NCI-H187 (cell line): ENCODE results near the gene SP9.

ENCODE experiments used
- DNase-seq, 2 experiments: peaks; one replicate each; lab custom pipeline; 2025; lab: John Stamatoyannopoulos, UW

Gene SP9

DNA sequence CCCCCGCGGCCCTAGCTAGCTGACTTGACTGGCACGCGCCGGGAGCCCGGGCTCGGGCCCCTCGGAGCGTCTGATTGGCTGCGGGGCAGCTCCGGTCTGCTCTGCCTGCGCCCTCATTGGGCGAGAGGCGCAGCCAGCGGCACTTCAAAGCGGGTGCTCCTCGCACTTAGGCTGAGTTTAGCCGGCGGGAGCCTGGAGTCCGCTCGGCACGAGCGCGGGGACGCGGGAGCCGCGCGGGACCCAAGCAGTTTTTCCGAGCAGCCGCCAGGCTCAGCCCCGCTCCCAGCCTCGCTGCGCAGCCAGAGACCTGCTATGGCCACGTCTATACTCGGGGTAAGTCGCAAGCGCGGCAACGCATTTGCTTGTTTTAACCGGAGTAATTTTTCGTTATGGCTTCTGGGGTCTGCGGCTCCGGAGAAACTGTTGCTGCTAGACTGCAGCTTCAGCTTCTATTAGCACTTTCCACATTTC is at the start of gene SP9:
Gene SP9, plus strand, starts transcription at position 174 of the 471 bp plus-strand sequence. Its CDS starts 139 bp downstream, at position 313.
- no peak for DNase-seq

DNA sequence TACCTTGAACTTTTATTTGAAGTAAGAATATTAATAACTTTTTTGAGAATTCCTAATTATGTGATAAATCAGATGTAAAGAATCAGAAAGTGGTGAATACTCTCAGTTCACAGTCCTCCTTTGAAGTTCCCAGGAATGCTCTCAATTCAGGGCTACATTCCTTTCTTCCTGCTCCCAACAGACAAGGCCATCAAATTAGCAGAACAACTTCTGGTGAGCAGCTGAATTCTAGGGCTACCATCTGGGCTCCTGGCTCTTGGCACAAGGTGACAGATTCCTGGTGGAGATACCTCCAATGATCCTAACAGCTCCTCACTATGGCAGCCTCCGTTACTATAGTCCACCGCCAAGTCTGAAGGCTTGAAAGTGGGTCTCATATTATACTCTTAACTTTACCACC is 48.6 kb upstream of the SP9 start:
- DNase-seq, result no peak

DNA sequence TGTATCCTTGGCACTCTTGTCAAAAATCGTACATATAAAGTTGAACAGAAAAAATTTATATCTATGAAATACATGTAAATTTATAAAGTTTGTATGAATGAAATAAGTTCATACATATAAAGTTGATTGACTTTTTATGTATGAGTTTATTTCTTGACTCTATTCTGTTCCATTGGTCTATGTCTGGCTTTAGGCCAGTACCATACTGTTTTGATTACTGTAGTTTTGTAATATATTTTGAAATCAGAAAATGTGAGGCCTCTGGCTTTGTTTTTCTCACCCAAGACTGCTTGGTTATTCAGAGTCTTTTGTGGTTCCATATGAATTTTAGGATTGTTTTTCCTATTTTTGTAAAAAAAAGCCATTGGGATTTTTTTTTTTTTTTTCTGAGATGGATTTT is 41.8 kb upstream of the SP9 start:
- DNase-seq, result no peak

DNA sequence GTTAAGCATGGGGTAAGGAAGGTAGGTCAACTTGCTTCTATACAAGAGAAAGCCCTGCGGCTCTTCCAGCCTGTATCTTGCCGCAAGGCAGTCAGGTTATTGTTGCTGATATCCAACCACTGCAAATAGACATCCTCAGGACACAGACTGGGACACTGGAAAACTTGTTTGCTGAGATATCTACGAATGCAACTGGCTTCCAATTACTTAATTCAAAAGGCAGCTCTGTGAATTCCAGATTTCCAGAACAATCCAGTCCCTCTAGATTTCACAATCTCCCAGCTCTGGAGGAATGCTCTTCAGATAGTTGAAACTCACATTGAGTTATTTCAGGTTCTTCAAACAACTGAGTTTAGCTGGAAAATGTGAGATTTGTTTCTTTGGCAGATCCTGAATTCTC is 34.6 kb upstream of the SP9 start:
- no peak for DNase-seq

DNA sequence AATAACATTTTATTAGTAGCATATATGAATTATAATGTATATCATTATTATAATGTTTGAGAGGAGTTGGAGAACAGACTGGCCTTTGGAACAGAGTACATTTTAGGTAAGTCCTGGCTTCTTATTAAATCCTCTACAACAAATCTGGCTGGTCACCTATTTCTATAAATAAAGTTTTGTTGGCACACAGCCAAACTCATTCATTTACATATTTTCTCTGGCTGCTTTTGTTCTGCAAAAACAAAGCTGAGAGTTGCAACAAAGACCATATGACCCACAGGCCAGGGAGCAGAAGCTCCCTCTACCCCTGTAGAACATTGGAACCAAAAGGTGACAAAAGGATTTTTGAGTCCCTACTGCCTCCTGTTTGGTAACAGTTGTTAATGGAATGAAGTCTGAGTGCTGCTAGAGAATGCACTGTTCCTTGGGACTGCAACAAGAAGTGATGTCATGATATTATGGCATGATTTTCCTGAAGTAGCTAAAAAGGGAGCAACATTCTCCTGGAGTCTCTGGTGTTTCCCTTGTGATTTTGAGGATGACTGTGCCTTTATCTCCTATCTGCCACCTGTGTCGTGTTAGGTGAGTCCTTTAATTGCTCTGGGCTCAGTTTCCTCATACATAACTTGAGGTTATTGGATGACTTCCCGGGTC is 22.0 kb upstream of the SP9 start:
- no peak for DNase-seq

DNA sequence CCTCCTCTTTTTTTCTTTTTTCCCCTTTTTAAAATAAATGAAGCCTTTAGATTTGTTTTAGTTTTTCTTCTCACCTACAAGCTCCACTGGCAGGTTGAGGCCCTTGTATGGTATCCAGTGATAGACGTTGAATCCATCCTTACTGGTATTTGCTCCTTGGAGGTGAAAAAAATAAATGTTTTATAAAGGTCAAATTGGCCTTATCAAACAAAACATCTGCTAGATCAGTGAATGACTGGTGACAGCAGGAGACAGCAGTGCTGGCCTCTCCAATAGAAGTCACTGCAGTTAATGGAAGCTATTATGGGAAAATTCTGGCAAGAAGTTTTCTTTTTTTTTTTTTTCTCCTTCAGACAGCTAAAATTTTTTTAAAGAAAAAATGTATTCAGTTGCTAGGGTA is 12.6 kb upstream of the SP9 start:
- DNase-seq, result no peak

DNA sequence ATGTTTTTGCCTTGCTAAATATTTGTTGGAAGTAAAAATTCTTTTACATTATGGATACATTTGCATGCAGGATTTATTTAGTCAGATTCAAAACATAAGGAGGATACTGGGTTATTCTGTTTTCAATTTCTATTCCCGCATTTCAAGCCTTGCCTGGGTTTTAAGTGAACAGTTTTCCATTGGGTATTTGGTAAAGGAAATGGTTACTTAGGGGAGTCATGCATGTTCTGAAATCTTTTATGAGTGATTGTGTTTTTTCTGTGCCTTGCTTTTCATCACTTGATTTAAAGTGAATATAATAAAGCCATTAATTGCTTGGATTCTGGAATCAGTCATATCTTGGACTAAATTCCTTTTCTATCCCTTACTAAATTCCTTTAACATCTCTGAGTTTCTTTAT is 12.0 kb upstream of the SP9 start:
- no peak for DNase-seq

DNA sequence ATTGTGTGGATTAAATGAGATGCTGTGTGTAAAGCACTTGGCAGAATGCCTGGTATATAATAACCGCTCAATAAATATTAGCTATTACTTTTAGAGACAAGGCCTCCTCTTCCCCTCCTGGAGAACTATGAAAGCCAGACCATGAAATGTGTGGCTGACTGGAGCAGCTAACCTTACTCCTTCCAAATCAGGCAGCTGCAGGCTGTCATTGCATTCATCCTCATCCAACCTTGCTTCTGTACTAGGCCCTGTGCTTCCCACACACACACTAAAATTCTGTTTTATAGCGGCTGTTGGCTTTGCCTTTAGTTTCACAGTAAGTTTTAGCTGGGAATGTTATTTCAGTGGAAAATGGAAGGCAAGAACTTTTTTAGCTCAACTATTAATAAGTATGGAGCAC is 10.2 kb upstream of the SP9 start:
- DNase-seq, result no peak

DNA sequence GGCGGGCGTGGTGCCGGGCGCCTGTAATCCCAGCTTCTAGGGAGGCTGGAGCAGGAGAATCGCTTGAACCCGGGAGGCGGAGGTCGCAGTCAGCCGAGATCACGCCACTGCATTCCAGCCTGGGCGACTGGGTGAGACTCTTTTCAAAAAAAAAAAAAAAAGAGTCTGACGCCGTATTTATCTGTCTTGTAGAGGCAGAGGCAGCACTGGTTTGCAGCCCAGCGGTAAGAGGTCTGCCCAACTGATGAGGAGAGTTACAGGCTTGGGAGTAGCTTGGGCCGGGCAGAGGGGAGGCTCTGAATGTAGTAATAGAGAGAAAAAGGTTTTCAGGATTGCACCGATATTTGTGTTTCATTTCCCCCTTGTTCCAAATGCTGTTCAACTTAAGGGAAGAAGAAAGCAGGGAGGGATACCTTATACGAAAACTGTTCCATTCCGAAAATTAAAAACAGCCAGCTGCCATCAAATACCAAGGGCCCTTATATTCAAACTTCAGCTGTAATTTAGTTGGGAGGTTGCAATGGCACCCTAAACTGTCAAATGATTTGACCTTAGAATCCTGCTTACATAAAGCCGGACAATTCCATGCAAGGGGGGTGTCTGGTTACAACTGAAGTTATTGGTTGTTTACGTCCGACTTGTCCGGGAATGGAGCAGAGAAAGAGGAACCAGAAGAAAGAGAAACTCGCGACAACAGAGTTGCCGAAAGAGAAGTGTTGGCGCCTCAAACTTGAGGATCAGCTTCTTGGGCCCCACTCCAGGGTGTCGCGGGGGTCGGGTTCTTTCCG is 9.2 kb upstream of the SP9 start:
- no peak for DNase-seq

DNA sequence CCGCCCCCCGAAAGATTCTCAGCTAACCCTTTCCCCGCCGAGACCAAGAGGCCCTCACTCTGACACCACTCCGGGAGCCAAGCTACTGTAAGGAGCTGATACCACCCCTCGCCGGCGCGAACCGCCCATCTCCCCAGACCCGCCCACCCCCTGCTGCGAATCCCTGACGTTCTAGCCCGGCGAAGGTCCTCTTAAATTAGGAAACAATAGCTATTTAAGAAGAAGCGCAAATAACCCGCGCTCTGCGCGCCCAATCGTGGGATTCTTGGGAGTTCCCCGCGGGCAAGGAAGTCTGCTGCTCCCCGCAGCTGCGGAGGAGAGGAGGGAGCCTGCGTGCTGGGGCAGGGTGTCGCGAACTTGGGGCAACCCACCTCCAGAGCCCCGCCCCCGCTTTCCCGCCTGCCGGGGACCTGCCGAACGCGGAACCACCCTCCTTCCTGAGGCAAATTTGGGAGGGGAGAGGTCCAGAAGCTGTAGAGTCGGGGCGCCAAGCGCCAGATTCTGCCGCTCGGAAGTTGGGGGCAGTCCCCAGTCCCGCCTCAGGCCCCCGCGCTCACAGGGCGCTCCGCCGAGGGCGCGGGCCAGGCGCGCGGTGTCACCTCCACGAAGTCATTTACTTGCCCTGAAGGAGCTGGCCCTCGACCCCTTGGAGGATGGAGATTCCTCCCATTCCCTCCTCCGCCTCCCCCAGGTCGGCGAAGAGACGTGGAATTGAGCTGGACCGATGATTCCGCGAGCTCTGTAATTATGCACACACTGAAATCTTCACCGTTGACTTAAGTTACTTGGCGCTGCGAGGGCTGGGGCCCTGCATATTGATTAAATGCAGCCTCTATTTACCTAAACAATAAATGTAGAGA is 8.4 kb upstream of the SP9 start:
- DNase-seq, result no peak

DNA sequence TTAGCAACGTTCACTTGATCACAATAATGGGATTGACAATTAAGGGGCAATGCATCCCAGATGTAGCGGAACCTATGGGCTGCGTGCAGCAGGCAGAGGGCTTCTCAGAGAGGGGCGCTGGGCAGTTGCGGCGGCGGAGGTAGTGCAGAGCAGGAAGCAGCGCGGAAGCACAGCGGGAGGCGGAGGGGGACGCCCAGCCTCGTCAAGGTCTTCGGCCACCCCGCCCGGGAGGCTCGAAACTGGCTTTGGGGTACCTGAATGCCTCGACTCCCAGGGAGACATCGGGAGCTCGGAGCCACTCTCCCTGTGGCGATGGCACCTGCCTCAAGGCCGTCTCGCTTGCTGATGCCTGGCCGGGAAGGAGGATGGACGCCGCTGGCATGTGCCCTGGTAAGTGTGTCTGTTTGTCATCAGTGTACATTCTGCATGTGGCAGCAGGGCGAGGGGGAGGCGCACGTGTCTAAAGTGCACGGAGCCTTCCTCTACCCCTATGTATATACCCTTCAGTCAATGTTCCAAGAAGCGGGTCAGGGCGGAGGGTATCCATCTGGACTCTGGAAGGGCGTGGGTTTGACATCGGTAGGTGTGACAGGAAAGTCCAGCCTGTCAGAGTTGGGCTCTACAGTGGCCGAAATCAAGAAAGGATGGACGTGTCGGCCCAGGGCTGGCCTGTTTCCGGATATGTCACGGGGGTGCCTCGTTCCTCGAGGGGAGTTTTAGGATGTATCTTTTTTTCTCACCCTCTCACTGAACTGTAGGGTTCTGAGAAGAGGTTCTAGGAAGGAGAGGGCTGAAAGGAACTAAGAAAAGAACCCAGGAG is 7.5 kb upstream of the SP9 start:
- DNase-seq, result no peak

DNA sequence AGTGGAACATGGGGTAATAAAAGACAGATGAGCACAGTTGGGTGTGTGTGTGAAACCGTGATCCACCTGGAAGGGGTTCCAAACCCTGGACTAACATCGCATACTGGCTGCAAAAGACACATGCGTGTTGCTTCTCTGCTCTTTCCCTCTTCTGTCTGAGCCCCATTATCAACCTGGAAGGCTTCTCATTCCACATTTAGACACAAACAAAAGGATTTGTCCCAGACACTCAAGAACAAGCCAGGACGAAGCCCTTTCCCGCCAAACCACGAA is 7.0 kb upstream of the SP9 start:
- no peak for DNase-seq

DNA sequence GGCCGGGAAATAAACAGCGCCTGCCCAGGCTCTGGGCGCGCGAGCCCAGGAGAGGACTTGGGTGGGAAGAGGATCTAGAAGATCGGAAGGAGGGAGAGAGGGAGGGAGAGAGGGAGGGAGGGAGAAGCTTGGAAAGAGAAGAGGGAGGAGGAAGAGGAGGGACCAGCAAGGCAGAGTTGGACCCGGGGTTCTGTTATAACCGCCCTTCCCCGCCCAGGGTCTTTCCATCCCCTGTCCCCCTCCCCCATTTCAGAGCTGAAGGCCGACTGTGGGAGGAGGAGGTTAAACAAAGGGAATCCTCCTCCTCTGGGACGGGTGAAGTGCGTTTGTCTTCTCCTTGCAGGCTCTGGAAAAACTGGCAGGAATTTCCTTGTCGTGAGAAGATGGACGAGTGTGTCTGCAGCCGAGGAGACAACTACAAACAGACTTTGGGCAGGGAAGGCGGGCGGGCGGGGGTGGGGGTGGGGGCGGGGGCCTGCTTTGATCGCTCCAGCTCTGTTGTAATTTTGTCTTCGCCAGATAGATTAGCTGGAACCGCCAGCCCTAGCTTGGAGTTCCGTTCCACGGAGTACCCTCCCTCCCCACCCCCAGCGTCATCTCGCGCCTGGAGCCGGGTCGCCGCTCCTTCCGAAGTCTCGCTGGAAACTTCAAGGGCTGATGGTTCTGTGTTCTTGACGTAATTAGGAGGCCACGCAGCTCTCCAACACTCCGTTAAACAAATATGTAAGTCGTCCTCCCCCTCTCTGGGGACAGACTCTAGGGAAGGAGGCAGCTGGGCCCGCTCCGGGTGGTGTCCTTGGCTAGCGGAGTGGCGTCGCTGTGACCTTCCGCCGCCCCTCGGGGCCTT is 6.4 kb upstream of the SP9 start:
- DNase-seq, result no peak

DNA sequence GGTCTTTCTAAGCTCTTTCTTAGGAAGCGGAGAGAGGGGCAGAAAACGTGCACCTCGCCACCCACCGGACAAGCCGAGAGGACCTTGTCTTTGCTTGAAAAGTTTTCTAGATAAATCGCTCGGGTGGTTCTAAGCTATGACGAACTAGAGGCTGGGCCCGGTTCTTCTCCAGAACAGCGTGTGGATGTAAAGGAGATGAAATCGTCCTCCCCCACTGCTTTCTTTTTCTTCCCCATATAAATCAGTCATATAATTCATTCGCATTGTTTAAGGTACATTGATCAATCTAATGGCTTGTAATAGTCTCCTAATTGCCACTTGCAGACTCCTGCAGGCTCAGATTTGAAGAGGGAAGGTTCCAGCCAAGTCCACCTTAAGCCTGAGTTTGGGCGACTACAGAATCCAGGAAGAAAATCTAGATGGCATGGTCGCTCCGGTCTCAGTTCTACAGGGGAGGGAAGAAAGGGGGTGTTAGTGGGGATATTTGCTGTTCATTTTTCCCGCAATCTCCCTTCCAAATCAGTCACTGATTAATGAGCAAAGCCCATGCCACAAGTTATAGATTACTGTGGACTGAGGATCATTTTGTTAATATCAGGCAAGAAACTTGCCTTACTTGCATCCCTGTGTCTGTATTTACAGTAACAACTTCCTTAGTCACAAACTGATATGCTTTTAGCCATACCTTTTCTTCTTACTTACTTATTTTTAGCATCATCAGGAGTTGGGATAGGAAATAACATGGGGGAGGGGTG is 5.6 kb upstream of the SP9 start:
- no peak for DNase-seq

DNA sequence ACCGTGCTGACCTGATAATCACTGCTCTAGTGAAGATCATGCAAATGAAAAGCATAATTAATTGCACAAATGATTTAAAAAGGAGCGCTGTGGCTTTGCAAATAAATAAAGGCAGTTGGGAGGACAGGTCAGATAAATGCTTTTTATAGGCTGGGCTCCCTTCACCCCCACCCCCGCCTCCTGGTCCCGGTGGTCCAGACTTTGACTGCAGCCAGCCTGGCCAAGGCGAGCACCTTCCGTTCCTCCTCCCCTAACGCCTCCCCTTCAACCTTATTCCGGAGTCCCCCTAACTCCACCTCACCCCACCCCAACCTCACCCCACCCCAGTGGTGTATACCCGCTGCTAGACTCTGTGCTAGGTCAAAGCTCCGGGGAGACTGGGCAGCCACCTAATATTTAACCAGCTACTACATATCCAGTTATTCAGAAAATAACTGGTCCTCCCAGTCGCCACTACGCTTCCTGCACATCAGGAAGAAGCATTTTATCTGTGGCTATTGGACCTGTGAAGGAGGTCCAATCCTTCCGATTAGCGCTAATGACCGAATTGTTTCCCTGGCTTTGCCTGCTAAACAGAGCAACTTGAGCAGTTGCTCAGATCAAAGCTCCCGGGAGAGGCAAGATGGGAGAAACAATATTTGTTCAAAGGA is 3.7 kb upstream of the SP9 start:
- no peak for DNase-seq

DNA sequence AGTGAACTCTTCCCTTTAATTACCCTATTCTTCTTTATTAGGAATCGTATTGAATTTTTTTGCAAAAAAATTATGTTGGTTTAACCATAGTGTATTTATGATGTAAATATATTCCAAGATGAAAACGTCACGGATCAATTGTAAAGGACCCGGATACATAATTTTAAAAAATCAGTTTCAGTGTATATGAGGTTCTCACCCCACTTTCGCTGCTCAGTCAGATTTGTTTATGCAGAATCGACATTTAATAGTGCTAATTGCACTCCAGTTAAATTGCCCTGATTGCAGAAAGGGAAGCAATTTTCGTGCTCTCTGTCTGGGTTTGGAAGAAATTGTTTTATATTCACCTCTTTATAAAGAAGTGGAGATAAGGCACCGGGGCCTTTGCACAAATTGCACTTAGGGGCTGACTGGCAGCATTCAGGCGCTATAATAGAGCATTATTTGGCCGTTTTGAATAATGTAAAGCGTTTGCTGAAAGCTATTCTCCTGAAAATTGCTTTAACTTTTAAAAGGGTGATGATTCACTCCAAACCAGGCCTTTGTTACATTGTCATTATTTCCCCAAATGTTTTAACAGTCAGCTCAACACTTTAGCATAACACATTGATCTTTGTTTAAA is 3.0 kb upstream of the SP9 start:
- DNase-seq, result no peak

DNA sequence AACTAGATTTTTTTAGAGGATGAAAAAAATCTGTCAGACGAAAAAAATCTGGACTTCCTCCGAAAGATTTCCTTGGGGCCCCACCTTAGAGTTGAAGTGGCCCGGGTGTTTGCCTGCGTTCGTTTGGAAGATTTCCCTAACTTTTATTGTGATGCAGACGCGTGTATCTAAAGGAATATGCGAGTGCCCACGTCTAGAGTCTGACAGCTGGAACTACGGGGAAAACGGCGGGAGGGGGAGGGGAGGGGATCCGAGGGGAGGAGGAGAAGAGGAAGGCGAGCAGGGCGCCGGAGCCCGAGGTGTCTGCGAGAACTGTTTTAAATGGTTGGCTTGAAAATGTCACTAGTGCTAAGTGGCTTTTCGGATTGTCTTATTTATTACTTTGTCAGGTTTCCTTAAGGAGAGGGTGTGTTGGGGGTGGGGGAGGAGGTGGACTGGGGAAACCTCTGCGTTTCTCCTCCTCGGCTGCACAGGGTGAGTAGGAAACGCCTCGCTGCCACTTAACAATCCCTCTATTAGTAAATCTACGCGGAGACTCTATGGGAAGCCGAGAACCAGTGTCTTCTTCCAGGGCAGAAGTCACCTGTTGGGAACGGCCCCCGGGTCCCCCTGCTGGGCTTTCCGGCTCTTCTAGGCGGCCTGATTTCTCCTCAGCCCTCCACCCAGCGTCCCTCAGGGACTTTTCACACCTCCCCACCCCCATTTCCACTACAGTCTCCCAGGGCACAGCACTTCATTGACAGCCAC is 2.4 kb upstream of the SP9 start:
- no peak for DNase-seq

DNA sequence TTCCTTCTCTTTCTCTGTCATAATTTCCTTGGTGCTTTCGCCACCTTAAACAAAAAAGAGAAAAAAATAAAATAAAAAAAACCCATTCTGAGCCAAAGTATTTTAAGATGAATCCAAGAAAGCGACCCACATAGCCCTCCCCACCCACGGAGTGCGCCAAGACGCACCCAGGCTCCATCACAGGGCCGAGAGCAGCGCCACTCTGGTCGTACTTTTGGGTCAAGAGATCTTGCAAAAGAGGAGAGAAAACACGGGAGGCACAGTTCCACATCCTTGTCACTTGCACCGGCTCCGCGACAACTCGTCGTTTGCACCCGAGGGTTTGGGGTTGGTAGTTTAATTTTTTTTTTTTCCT is 1.8 kb upstream of the SP9 start:
- no peak for DNase-seq
